GM21825 (cell line): ENCODE results near the gene SSRP1.
"Not testable (repeated sequence)": the region's sequence is repeated elsewhere in the genome, so short reads cannot be mapped to it uniquely, and the experiment has no call there.

Experiments used
- ATAC-seq: cut with Tn5 transposase; IDR thresholded peaks from one replicate; pipeline ENCODE4 v1.9.1; 2021; ENCODE audit warnings: mild to moderate bottlenecking, moderate library complexity; ENCODE audit not compliant: unreplicated experiment

Gene SSRP1

DNA sequence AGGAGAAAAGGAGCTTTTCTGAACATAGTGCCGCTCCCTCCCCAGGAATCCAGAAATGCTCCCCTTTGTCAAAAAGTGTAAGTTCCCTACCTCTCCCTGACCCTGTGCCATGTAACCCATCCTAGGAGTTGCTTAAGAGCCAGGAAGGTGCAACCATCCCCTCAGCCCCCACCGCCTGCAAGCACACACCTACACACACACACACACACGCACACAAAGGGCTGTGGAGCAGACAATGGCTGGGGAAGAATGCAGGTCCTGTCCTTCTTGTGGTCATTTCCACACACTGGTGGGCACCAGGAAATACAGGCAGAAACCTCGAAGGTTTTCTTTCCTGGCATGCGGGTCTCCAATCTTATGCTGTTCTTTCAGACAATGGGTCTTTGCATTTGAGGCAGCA is 3.6 kb upstream of the SSRP1 start:
- ATAC-seq = no peak

DNA sequence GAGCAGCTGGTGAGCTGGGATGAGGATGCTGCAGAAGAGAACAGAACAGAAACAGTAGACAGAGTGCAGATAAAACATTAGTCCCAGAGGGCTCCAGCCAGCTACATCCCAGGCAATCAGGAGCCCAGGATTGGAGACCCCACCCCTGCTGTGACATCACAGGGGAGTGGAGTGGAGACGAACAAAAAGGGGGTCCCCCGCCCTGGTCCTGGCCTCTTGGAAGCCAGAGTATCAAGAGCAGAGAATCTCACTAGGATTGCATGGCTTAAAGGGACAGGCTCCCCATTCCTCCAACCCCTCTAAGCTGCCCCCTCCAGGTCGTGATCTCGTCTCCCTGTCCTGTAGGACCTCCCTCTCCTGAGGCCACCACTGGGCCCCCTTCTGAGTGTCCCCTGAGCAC is 2.5 kb upstream of the SSRP1 start, which contains the start of gene P2RX3:
Gene P2RX3 (plus strand): TSS at position 211 of the 400 bp plus-strand sequence. CDS start 199 bp downstream, outside the sequence.
- no peak for ATAC-seq

DNA sequence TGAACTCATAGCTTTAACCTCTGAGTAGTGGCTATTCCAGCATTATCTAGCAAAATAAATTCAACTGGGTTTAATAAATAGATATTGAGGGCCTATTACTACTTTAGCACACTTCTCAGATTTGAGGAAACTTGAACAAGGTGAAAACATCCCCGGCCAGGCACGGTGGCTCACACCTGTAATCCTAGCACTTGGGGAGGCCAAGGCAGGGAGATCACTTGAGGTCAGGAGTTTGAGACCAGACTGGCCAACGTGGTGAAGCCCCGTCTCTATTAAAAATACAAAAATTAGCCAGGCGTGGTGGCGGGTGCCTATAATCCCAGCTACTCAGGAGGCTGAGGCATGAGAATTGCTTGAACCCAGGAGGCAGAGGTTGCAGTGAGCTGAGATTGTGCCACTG is 1.2 kb upstream of the SSRP1 start:
- not testable (repeated sequence) for ATAC-seq

DNA sequence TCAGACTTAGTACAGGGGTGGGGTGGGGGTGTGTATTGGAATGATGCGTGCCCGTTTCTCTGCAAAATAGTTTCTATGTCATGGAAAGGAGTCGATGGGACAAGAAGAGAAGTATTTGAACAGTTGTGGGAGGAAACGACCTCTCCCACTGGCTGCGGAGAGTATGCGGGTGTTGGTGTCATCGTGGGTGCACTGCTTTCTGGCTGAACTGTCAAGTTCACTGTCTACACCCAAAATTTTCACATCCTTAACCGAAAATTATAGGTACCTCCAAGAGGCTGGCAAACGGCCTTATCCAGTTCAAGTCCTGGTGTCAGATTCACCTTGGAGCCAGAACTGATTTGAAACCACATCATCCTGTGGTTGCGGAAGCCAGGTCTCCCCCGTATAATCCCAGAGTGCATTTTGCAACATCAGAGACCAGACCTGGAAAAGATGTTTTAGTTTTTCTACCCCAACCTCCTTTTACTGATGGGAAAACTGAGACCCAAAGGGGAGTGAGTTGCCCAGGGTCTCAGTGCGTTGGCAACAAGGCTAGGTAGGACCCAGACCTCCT is 497 bp upstream of the SSRP1 start:
- ATAC-seq = no peak

DNA sequence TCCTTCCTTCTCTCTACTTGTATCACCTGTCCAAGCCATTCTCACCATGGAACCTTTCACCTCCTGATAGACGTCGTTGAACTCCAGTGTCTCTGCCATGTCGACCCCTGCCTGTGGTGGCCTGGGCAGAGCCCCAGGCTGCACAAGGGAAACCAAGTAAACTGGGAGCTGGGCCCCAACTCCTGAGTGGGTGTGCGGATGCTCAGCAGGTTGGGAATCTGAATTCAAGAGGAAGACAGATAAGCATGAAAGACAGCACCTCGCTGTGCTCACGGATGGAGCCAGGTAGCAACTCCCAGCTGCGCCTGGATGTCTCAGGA is 709 bp downstream of the SSRP1 start:
- ATAC-seq = no peak

DNA sequence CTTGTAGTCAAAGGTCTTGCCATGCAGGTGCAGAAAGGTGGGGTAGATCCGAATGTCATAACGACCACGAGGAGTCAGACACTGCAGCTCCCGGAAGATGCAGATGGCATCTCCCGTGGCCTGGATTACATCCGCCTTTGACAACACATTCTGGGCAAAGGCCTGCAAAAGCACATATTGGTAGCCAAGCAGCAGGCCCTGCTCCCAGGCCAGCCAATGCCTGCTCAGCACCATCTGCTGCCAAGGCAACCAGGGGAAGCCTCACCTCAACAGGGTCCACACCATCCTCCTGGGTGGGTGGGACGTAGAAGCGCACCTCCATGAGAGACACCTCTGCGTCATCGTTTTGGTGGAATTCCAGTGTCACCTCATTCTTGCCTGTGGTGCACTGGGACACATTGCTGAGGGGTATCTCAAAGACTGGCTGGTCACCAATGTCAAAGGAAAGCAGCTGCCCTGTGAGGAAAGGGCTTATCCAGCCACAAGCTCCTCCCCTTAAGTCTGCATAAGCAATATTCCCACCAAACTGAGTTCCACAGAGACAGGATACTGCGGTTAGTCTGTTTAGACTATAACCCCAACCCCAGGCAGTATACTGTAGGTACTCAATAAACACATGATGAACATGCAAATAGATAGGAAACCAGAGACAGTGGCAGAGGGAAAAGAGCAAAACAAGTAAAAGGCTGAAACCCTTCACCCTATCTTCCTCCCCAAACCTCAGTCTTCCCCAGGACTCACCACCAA is 2.8 kb downstream of the SSRP1 start:
- no peak for ATAC-seq

DNA sequence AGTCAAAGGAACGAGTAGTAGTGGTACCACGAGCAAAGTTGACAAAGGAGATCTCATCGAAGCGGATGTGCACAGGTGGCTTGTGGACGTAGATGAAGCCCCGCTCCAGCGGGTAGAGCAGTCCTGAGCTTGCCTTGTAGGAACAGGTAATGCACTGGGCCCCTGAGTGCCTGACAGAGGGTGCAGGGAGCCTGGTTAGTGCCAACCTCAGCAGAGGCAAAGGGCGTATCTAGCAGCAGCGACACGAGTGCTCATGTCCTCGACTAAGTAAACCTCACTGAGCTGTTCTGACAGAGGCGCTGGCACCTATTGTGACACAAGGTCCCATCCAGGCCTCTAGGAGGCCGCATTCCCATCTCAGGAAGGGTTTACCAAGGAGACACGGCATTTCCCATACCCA is 4.0 kb downstream of the SSRP1 start:
- ATAC-seq = no peak

DNA sequence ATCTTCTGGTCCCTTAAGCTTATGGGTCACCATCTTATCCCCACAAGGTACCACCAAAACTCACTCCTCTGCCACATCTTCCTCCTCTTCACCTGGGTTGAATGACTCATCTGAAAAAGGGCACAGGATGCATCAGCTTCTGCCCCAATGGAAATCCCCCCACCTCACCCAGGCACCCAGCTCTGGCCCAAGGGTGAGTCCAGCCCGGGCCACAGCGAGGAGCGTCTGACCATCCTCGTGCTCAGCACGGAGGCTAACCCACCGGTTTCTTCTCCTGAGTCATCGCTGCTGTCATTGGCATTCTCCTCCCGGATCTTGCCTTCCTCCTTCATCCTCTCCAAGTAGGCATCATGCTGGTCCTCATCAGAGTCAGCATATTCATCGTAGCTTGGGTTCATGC is 5.7 kb downstream of the SSRP1 start:
- no peak for ATAC-seq

DNA sequence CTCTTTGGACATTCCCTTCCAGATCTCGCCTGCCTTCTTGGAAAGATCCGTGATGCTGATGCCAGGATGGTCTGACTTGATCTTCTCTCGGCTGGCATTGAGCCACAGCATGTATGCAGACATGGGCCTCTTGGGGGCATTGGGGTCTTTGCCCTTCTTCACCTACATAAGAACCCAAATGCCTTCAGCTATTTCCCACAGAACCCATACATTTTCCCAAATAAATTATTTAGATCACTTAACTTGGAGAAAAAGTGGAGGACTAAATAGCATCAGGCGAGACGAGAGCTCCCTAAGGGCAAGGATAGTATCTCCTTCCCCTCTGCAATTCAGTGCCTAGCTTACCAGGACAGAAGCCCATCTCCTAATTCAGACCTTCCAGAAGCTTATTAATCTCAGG is 8.0 kb downstream of the SSRP1 start:
- no peak for ATAC-seq

DNA sequence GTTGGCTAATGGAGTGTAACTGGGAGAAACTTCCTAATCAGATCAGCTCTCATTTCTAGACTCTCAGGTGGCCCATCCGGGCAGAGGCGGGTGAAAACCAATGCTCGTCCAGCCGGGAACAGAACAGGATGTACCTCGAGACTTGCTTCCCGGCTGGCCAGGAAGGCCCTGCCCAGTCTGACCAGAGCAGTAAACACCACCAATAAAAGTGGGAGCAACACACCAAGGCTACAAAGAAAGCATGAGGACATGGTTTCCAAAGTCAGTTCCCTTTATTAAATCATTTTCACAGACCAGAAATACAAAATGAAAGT is 10.0 kb downstream of the SSRP1 start:
- no peak for ATAC-seq

DNA sequence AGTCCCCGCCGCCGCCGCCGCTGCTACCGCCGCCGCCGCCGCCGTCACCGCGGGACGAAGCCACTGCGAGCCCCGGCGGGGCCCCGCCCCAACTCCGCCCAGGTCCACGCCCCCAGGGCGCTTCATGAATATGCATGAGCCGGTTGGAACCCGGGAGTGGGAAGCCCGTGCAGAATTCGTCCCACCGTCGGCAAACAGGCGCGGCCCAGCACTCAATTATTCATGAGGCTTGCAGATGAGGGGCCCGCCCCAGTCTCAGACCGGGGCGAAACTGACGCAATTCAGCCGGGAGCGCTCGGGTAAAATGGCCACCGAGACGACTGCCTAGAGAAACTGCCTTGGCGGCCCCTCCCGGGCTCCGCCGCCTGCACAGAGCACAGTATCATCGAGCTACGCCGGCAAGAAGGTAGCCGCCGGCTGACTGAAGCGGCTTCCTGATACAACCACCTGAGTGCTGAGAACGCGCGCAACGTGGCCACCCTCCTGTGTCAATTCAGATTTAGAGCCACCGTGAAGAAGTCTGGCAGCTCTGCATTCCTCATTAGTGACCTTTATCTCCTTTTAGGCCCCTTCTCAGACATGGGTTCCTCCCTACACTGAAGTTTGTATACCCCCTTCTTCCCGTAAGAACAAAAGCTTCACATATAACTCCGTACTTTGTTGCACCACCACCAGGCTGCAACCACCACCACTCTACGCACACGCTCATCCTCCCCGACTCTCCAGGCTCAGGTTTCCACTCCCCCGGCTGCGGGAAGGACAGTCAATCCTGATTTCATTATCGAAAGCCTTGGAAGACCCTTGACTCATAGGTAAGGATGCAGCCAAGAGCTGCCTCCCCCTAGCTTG is 10.6 kb downstream of the SSRP1 start, which contains the start of gene TNKS1BP1:
Gene TNKS1BP1 (minus strand): TSS at position 67 of the 849 bp plus-strand sequence. CDS start 3,067 bp downstream, outside the sequence.
- peak; percentile 87 for ATAC-seq

DNA sequence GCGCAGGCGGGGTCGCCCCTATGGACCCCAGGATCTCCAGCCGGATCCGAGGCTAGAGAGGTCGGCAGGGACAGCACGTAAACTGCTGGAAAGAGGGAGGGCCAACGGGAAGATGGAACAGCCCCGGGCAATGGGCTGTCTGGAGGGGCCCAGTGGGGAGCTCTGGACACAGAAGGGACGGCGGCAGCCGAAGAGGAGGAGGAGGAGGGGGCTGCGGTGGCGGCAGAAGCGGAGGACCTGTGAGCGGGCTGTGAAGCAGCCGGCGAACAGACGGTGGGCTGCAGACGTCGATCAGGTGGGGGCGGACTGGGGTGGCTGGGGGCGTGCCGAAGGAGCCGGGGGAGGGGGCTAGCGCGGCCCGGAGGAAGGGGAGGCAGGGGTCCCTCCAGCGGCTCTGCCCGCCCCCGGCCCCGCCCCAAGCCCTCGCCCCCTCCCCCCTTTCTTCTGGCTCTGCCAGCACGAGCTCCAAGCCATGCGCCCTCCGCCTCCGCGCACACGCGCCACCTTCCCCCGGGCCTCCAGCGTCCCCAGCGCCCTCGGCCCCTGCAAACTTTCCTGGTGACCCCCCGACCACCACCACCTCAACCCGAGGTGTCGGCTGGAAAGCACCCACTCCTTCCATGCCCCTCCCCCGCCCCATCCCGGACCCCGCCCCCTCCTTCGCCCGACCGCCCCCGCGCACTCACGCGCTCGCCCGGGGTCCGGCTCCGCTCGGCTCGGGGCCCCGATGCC is 11.4 kb downstream of the SSRP1 start:
- no peak for ATAC-seq

DNA sequence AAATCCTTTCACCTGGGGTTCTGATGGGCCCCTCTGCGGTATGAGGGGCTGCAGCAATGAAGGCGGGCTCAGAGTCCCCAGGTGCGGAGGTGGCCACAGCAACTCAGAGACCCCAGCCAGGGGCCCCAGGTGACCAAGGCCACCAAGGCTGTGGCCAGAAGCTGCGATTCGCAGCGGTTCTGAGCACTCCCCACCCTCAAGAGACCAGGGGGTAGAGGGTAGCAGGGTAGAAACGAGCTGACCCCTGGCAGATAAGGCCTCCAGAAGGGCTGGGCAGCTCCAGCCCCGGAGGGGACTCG is 11.9 kb downstream of the SSRP1 start:
- ATAC-seq = no peak

DNA sequence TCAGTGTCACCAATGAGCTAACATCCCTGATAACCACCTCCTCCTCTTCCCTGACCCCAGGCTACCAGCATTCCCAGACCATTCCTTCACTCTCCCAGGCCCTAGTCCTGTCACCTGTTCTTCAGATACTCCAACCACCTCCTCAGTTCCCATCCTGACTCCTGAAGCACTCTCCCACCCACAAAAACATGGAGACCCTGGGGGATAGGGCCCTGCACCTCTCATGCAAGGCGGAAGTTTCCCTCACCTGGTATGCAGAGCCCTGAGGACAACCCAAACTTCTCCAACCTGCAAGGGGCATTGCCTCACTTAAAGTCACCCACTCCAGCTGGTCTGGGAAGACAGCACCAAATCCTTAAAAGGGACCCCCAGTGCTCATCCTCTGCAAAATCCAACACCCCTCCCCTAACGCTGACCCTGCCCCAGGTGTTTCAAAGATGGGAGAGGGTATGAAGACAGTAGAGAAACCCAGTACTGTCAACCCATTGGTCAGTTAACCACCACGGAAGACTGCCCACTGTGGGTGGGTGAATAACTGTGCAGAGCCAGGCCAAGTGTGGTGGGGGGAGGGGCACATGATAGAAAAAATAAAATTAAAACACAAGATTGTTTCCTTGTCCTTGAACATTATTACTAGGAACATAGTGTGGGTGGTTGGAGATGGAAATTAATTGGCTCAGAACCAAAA is 12.4 kb downstream of the SSRP1 start:
- ATAC-seq = no peak

DNA sequence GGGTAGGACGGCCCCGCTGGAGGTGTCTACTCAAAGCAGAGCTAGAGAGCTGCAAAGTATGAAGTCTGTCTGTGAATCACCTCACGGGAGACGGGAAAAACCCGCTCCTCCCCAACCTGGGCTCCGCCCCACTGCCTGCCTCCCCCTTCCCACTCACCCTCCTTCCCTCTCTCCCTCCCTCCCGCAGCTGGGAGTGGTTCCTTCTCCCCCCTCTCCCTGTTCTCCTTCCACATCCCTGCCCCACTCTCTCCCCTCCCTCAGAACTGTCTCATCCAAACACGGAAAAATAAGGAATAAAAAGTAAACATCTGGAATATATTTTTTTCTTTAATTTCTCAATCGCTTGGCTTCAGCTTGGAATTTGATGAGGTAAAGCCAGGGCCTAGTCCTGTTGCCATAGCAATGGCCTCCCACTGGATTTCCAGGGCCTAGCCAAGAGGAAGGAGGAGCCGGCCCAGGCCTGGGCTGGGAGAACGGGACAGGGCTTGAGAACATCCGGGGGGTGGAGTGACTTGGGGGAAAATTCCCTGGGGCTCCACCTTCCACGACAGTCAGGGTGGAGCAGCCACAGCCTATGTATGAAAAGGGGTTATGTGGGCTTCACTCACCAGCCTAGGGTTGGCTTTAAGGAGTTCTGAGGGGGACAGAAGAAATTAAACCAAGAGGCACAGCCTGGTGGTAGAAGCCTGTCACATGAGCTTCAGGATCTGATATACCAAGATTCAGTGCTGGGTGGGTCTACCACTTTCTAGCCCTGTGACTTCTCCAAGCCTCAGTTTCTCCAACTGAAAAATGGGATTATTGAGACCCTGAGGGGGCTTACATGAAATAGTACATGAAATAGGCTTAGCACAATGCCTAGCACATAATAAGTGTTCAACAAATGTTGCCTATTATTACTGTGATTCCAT is 13.2 kb downstream of the SSRP1 start:
- no peak for ATAC-seq

DNA sequence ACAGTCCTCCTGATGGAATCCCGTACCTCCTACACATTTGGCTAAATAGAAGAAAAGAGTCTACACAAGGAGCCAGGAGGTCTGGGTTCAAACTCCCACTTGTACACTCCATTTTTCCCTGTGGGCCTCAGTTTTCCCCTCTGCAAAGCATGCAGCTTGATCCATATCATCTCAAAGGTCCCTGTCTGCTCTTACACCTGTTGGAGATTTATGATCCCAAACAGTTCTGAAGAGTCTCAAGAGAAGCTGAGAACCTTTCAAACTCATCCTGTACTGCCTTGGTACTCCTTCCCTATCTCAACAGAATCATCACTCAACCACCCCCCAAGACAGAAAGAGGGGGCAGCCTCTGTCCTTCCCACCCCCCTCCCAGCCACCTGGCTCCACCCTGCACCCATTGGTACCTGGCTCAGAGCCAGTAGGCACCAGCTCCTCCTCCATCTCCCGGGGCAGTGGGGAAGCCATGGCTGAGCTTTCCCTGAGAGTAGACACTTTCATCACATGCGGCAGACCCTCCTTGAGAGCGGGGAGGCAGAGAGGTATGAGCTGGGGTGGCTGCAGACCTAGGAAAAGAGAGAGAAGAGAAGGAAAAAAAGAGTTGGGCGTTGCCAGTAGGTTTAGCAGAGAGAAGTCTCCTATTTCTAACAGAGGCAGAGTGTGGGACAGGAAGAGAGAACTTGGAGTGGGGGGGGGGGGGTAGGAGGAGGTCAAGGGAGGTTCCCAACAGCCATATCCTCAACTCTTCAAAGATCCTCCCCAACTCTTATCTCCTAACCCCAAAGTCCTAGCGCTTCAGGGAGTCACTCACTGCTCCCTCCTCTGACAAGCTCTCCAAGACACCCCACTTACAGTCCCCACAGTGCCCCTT is 14.1 kb downstream of the SSRP1 start:
- ATAC-seq = no peak

DNA sequence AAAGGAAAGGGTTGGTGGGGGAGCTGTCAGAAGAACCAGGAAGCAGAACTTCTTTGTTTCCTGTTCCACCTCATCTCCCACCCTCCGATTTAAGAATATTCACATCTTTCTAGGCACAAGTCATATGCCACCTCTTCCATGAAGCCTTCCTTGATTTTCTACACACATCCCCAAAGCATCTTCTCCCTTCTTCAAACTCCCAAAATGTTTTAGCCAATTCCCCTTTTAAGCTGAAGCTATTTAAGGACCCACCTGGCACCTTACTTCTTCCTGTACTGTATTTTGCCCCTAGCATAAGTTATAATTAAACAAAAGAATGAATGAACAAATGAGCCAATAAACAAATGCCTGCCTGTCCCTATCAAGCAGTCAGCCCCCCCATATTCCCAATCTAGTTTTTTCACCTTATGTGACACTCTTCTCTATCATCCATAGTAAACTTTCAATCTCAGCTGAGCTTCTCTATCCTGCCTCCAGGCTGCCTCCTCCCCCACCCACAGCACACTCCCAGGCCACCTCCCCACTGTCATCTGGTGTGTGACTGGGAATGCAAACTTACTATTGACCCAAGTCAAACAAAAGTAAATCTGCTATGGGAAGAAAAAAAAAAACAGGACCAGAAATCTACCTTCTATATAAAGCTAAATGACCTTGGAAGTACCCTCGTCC is 14.8 kb downstream of the SSRP1 start:
- no peak for ATAC-seq

DNA sequence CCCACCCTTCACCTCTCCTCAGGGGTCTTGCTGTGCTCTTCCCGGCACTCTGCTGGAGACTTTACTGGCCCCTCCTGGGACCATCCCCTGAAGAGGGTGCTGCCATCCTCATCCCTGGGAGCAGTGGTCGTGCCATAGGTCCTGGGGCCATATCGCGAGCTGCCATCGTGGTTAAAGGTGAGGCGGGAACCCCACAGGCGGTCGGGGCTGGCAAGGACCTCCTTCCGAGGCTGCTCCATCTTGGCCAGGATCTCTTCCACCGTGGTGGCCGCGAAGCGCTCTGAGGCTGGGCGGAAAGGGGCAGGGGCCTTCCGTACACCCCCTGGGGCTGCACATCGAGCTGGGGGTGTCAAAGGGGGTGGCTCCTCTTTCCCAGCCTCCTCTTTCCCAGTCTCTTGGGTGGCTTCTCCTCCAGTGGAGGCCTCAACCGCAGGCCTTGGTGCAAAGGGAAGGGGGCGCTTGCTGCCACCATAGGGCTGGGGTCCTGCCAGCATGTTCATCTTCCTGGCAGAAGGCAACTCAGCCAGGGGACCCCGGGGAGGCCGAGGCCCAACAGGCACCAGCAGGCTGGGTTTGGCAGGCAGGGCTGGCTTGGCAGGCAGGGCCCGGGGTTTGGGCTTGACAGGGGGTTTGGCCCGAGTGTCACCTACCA is 15.5 kb downstream of the SSRP1 start:
- ATAC-seq = no peak
